K562 (cell line): ENCODE measurements around the gene WWC2. TPM values are rescaled to one million over a fixed set of nuclear protein-coding genes. Genes with fewer than 3 reads are reported as not detected.
A peak's percentile ranks its signal among the peaks of the same experiment; 100 is the strongest.

ENCODE experiments used
- GATAD2B ChIP-seq: fragments of 450-650 bp; IDR thresholded peaks from 2 replicates; pipeline ENCODE4 v1.6.1; 2017; ENCODE audit warnings: mild to moderate bottlenecking, borderline replicate concordance
- HDAC6 ChIP-seq: IDR thresholded peaks from 2 replicates; pipeline ENCODE4 v1.6.1; 2012; ENCODE audit warnings: low read depth, mild to moderate bottlenecking, control low read depth, inconsistent platforms, low read length, moderate library complexity
- HOXB6 ChIP-seq: fragments of 250-450 bp; sonication (Bioruptor Pico); IDR thresholded peaks from 2 replicates; pipeline ENCODE4 v1.5.1; 2022; ENCODE audit warnings: mild to moderate bottlenecking, borderline replicate concordance
- KAT2B ChIP-seq: IDR thresholded peaks from one replicate; pipeline ENCODE4 v1.6.1; 2012; ENCODE audit warnings: low read depth, mild to moderate bottlenecking, control low read depth, inconsistent platforms, low read length, moderate library complexity
- MAFK ChIP-seq: IDR thresholded peaks from 2 replicates; pipeline ENCODE4 v1.6.1; 2011; ENCODE audit warnings: low read length, improper control_type of control experiment
- ZNF324 ChIP-seq: fragments of 250-450 bp; sonication (Bioruptor Pico); IDR thresholded peaks from 2 replicates; pipeline ENCODE4 v1.4.0; 2020; ENCODE audit warnings: mild to moderate bottlenecking
- polyA plus RNA-seq, 8 experiments: library from polyadenylated mRNA; depleted of rRNA in 4 of 8; stranded (reverse) in 5 of 8; unstranded in 3 of 8; fragments of >200 nt; fragmentation: Nextera tagmentation in 2 of 8; fragmentation: Illumina TruSeq in 1 of 8; extraction: Ambion mirVana in 2 of 8; extraction: Trizol in 1 of 8; gene quantifications; 2 replicates each; pipeline versions ENCODE4 v1.2.1 to v1.2.3, GENCODE V29; 2011 to 2014; ENCODE audit warnings: inconsistent platforms in 1 of 8, missing spikeins in 1 of 8
- total RNA-seq, 7 experiments: library from RNA; depleted of rRNA in 6 of 7; stranded (reverse); fragments of >200 nt in 6 of 7; fragmentation: Illumina TruSeq in 2 of 7; extraction: Trizol in 2 of 7; gene quantifications; 2 replicates each; pipeline versions ENCODE4 v1.2.1 to v1.2.3, GENCODE V29; 2011 to 2021; ENCODE audit warnings: low replicate concordance in 1 of 7
- TF ChIP-seq, protein P1 (sequence below): sonication (generic); formaldehyde crosslinking; IDR thresholded peaks from 2 replicates; pipeline ENCODE4 v1.8.0; 2023; ENCODE audit warnings: missing genetic modification reagents, mild to moderate bottlenecking, borderline replicate concordance
- TF ChIP-seq, protein P2 (sequence below), 2 experiments: IDR thresholded peaks; 2 replicates each; pipeline ENCODE4 v1.6.1; 2011; ENCODE audit warnings: borderline replicate concordance in 1 of 2, control low read depth in 1 of 2, low read depth in 1 of 2, low read length in 1 of 2, mild to moderate bottlenecking in 1 of 2, mixed read lengths in 1 of 2, moderate library complexity in 1 of 2; ENCODE audit not compliant: insufficient read depth in 1 of 2, insufficient read length in 1 of 2, poor library complexity in 1 of 2, severe bottlenecking in 1 of 2; ENCODE audit errors: extremely low read depth in 1 of 2
- TF ChIP-seq, protein P3 (sequence below), 2 experiments: fragments of 450-650 bp in 1 of 2; sonication (generic) in 1 of 2; formaldehyde crosslinking in 1 of 2; IDR thresholded peaks in 1 of 2; conservative IDR thresholded peaks in 1 of 2; 2 replicates each; pipeline versions ENCODE4 v1.6.1 to v1.8.1; 2016 to 2023; ENCODE audit warnings: mild to moderate bottlenecking in 2 of 2, moderate library complexity in 2 of 2, inconsistent platforms in 1 of 2, missing genetic modification reagents in 1 of 2
- TF ChIP-seq, protein P4 (sequence below): fragments of 450-650 bp; IDR thresholded peaks from 2 replicates; pipeline ENCODE4 v1.6.1; 2018; ENCODE audit not compliant: partially characterized antibody
- TF ChIP-seq, protein P5 (sequence below): fragments of 450-650 bp; IDR thresholded peaks from 2 replicates; pipeline ENCODE4 v1.6.1; 2016; ENCODE audit warnings: antibody characterized with exemption

The WWC2 gene
- total and polyA plus RNA-seq, 9 of the 15 experiments (the other 6 are each of a cell fraction or from before 2014, with no cell fraction given), result 3.7 to 39.4 (median 19.6) TPM

DNA sequence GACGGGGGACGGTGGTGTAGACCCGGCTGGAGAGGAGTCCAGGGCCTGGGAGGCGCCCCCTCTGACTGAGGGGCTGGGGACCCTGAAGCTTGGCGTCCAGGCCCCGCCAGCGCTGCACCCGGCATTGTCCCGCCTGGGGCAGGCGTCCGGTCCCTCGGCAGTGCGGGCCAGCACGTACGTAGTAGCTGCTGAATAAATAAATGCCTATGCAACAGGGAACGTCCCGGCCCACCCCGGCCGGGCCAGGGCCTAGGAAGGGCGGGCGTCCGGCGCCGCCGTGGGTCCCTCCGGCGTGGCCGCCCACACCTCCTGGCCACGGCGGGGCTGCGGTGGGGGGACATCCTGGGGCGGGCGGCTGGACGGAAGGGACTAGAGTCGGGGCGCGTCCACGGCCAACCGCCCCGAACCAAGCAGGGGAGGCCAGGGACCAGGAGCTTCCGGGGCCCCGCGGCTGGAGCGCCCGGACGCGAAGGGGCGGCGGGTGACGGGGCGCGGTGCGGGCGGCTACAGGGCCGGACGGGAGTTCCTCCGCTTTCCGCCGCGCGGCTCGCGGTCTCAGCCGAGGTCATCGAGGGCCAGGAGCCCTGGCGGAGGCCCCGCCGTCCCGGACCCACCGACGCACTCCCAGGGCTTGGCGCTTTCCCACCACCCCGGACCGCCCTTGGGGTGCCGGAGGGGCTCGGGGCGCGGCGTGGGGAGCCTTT is 886 bp upstream of the WWC2 start (continued):
- TF ChIP-seq, protein P1, sequence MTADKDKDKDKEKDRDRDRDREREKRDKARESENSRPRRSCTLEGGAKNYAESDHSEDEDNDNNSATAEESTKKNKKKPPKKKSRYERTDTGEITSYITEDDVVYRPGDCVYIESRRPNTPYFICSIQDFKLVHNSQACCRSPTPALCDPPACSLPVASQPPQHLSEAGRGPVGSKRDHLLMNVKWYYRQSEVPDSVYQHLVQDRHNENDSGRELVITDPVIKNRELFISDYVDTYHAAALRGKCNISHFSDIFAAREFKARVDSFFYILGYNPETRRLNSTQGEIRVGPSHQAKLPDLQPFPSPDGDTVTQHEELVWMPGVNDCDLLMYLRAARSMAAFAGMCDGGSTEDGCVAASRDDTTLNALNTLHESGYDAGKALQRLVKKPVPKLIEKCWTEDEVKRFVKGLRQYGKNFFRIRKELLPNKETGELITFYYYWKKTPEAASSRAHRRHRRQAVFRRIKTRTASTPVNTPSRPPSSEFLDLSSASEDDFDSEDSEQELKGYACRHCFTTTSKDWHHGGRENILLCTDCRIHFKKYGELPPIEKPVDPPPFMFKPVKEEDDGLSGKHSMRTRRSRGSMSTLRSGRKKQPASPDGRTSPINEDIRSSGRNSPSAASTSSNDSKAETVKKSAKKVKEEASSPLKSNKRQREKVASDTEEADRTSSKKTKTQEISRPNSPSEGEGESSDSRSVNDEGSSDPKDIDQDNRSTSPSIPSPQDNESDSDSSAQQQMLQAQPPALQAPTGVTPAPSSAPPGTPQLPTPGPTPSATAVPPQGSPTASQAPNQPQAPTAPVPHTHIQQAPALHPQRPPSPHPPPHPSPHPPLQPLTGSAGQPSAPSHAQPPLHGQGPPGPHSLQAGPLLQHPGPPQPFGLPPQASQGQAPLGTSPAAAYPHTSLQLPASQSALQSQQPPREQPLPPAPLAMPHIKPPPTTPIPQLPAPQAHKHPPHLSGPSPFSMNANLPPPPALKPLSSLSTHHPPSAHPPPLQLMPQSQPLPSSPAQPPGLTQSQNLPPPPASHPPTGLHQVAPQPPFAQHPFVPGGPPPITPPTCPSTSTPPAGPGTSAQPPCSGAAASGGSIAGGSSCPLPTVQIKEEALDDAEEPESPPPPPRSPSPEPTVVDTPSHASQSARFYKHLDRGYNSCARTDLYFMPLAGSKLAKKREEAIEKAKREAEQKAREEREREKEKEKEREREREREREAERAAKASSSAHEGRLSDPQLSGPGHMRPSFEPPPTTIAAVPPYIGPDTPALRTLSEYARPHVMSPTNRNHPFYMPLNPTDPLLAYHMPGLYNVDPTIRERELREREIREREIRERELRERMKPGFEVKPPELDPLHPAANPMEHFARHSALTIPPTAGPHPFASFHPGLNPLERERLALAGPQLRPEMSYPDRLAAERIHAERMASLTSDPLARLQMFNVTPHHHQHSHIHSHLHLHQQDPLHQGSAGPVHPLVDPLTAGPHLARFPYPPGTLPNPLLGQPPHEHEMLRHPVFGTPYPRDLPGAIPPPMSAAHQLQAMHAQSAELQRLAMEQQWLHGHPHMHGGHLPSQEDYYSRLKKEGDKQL (CRISPR knock-in tag), result no peak
- no peak for TF ChIP-seq ZNF324 (CRISPR knock-in tag)
- TF ChIP-seq, protein P2, sequence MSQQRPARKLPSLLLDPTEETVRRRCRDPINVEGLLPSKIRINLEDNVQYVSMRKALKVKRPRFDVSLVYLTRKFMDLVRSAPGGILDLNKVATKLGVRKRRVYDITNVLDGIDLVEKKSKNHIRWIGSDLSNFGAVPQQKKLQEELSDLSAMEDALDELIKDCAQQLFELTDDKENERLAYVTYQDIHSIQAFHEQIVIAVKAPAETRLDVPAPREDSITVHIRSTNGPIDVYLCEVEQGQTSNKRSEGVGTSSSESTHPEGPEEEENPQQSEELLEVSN (IDR thresholded peaks at IDR 0.05; ENCODE audit: borderline replicate concordance in 1 of 2, extremely low read depth in 1 of 2, insufficient read depth in 1 of 2, insufficient read length in 1 of 2, low read depth in 1 of 2, low read length in 1 of 2, poor library complexity in 1 of 2, severe bottlenecking in 1 of 2), result peak in 1 of 2 experiments; percentile 62
- TF ChIP-seq HDAC6, result no peak
- TF ChIP-seq, protein P3, sequence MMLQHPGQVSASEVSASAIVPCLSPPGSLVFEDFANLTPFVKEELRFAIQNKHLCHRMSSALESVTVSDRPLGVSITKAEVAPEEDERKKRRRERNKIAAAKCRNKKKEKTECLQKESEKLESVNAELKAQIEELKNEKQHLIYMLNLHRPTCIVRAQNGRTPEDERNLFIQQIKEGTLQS (IDR thresholded peaks at IDR 0.05), result no peak
- TF ChIP-seq, protein P3 (CRISPR knock-in tag; conservative IDR thresholded peaks at IDR 0.05), result no peak
- no peak for TF ChIP-seq KAT2B
- TF ChIP-seq, protein P4, sequence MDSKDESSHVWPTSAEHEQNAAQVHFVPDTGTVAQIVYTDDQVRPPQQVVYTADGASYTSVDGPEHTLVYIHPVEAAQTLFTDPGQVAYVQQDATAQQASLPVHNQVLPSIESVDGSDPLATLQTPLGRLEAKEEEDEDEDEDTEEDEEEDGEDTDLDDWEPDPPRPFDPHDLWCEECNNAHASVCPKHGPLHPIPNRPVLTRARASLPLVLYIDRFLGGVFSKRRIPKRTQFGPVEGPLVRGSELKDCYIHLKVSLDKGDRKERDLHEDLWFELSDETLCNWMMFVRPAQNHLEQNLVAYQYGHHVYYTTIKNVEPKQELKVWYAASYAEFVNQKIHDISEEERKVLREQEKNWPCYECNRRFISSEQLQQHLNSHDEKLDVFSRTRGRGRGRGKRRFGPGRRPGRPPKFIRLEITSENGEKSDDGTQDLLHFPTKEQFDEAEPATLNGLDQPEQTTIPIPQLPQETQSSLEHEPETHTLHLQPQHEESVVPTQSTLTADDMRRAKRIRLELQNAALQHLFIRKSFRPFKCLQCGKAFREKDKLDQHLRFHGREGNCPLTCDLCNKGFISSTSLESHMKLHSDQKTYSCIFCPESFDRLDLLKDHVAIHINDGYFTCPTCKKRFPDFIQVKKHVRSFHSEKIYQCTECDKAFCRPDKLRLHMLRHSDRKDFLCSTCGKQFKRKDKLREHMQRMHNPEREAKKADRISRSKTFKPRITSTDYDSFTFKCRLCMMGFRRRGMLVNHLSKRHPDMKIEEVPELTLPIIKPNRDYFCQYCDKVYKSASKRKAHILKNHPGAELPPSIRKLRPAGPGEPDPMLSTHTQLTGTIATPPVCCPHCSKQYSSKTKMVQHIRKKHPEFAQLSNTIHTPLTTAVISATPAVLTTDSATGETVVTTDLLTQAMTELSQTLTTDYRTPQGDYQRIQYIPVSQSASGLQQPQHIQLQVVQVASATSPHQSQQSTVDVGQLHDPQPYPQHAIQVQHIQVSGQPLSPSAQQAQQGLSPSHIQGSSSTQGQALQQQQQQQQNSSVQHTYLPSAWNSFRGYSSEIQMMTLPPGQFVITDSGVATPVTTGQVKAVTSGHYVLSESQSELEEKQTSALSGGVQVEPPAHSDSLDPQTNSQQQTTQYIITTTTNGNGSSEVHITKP, result peak; percentile 30
- TF ChIP-seq HOXB6, result no peak
- no peak for TF ChIP-seq GATAD2B
- no peak for TF ChIP-seq MAFK
- TF ChIP-seq, protein P5, sequence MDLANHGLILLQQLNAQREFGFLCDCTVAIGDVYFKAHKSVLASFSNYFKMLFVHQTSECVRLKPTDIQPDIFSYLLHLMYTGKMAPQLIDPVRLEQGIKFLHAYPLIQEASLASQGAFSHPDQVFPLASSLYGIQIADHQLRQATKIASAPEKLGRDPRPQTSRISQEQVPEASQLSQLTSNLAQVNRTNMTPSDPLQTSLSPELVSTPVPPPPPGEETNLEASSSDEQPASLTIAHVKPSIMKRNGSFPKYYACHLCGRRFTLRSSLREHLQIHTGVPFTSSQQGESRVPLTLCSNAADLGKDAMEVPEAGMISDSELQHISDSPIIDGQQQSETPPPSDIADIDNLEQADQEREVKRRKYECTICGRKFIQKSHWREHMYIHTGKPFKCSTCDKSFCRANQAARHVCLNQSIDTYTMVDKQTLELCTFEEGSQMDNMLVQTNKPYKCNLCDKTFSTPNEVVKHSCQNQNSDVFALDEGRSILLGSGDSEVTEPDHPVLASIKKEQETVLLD, result no peak
